GM19025 (cell line): ENCODE data around the gene HIF1AN.

Source experiments
- ATAC-seq: cut with Tn5 transposase; IDR thresholded peaks from one replicate; pipeline ENCODE4 v1.9.1; 2021; ENCODE audit warnings: mild to moderate bottlenecking, low read depth, moderate library complexity; ENCODE audit not compliant: unreplicated experiment

Gene HIF1AN

GRCh38 chr10:100535715-100536353 is at the start of gene HIF1AN:
TSS of gene HIF1AN (plus strand) at chr10:100535943. CDS start at chr10:100535959, 16 bp downstream.
- peak; percentile 92 for ATAC-seq

DNA sequence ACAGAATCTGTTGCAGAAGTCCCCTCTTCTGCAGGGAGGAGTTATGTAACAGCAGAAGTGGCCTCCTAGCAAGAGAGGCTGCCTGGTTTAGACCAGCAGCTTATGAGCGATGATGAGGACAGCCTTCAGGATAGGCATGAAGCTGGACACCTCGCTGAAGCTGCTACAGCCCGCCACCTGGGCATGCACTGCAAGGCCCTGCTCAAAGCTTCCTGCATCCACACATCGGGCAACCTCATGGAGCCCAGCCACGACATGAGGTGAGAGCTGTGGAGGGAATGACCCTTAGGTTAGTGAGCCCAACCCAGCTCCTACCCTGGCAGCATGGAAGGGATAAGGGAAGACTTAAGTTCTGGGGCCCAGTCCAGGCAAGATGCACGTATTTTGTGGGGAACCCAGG is 48.2 kb upstream of the HIF1AN start:
- no peak for ATAC-seq

- no peak for ATAC-seq
Observed at GRCh38 chr10:100489396-100489795, 46.3 kb upstream of the HIF1AN start.

DNA sequence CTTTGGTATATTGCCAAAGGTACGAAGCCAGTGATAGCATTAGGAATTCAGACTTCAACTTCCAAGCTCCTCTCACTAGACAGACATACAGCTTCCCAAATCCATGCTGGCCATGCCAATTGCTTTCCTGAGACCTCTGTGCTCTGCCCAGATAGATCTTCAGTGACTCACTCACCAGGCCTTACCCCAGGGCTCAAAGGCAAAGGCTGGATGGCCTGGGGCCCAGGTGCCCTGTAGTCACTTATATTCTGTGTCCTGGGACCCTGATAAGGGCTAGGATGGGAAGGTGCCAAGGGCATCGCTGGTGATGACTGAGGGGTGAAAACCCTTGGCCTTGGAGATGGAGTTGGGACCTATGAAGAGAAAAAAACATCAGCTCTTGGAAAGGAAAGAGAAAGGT is 45.2 kb upstream of the HIF1AN start:
- ATAC-seq: no peak

DNA sequence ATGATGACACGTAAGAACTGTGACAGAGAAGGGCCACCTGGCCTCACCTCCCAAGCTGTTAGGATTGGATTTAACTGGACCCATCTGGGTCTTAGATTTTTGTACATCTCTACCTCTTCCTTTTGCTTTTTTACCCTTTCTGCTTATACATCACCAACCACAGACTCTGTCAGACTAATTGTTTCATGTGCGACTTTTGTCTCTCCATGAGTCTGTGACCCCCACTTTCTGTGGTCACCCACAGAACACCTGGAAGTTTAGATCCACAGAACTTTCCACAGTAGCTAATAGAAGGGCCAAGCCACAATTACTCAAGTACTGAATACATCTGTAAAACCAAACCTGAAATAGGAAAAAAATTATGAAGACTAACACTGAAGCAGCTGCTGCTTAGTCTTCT is 39.2 kb upstream of the HIF1AN start:
- ATAC-seq: no peak

DNA sequence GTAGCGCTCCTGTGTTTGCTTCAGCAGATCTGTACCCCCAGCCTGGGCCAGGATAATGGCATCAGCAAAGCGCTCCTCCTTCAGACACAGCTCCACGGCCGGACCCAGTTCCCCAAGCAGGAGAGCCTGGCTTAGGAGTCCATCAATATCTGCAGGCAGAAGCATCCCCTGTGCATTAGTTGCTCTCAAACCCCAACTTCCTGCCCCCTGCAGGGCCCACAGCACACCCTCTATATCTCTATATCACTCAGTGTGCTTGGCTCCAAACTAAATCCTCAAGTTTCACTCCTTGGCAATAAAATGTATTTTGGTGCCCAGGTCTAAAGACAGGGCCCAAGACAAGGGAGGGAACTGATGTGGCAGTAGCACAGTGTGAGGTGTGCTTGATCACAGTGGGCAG is 37.7 kb upstream of the HIF1AN start:
- ATAC-seq: no peak

GRCh38 chr10:100501423-100501822 is 34.3 kb upstream of the HIF1AN start:
- no peak for ATAC-seq

GRCh38 chr10:100502926-100503494 is 32.7 kb upstream of the HIF1AN start:
- no peak for ATAC-seq

- no peak for ATAC-seq
Observed at GRCh38 chr10:100504096-100504495, 31.6 kb upstream of the HIF1AN start.

GRCh38 chr10:100505164-100505563 is 30.6 kb upstream of the HIF1AN start:
- ATAC-seq: no peak

- ATAC-seq: no peak
Observed at GRCh38 chr10:100506596-100507356, 29.0 kb upstream of the HIF1AN start.

DNA sequence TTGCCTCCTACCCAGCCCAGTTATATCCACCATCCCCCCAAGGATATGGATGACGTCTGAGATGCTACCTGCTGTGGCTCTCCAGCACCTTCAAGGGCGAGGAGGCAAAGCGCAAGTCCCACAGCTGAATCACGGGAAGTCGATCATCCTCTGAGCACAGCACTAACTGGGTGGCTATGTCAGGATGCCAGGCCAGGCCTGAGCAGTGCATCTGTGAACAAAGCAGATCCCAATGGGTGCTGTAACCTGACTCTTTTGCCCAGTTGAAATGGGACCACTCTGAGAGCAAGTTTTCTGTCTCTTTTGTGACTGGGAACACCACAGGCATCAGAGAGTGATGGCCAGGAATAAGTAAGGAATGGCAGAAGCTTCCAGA is 28.4 kb upstream of the HIF1AN start:
- ATAC-seq: no peak

DNA sequence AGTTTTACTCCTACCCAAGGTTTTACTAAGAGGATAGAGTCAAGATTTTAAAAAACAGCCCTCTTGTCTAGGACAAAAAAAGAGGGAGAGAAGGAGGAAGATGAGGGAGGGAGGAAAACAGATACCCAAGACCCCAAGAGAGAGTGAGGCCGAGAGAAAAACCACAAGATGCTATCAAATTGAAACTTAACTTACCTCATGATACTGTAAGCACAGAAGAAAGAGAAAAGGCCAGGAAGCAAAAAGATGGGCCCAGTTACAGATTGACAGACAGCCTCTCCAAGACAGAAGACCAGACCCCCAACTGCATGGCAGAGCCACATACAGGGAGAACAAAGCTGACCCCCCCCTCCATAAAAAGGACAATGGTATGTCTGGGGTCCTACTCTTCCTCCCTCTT is 27.5 kb upstream of the HIF1AN start:
- no peak for ATAC-seq

DNA sequence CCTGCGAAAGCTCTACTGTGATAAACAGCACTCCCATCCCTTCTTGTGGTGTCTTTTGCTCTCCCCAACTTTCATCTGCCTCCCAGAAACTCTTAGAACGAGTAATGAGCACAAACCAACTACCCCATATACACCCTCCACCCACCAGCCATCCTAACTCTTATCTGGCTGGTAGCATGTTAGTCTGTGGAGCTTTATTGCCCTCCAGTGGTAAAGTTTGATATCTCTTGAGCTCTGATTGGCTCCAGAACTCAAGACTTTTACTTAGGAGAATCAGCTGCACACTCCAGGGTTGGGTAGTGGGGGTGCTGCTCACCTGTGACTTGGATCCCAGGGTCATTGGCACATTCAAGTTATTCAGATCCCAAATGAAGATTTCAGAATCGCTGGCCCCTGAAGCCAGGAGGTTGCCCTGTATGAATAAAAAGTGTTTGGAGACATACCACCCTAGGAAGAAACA is 27.0 kb upstream of the HIF1AN start:
- no peak for ATAC-seq

GRCh38 chr10:100509241-100509840 is 26.4 kb upstream of the HIF1AN start:
- no peak for ATAC-seq

DNA sequence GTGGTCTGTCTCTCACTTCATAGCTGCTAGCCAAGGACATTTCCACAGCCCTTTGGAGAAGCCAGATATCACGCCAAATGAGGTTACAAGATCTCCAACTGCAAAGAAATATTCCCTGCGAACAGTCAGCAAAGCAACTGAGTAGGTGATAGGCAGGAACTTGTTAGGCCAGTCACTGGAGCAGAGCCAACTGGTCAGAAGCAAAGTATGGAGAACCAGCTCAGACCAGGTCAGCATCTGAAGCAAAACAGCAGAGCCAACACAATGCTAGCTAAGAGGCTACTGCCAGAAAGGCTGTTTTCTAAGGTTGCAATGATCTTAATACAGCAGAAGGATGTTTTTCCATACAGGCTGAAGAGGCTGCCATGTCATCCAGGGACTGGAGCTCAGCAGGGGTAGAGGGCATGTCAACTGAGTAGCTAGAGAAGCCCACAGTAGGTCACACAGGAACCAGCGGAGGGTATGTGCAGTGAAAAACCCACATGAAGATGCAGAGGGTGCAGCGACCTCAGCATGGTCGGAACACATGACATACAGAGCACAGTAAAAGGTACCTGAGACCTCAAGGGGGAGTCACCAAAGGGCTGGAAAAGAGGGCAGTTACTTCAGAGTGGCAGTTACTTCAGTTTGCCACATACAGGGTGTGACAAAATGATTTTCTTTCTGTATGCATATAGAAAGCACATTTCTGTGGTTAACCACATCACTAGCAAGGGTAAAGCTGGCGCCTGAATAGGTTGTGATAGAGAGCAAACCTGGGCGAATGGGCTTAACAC is 25.0 kb upstream of the HIF1AN start:
- no peak for ATAC-seq

DNA sequence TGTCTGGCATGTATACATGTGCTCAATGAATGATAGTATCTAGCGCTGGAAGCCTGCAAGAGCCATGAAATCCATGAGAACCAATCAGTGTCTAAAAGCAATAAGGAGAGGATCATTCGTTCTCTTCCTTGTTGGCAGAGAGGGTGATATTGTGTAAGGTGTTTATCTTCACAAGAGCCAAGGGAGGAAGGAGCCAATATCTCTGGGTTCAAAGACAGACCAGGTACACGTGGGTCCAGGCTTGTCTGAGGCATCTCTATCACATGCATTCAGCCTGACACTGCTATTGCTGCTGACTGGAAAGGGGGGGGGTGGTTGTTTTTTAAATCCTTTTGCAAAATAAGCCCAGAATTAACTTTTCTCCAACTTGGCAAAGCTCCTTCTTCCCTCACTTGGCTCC is 20.1 kb upstream of the HIF1AN start:
- ATAC-seq: no peak

- no peak for ATAC-seq
Observed at GRCh38 chr10:100516847-100517246, 18.9 kb upstream of the HIF1AN start.

- no peak for ATAC-seq
Observed at GRCh38 chr10:100518761-100519241, 16.9 kb upstream of the HIF1AN start.

GRCh38 chr10:100519311-100520051 is 16.3 kb upstream of the HIF1AN start, which contains the start of gene SEC31B:
TSS of gene SEC31B (minus strand) at chr10:100519861. CDS start at chr10:100516952, 2,909 bp downstream.
- no peak for ATAC-seq
